ENCODE results near the gene LRIG1.

LRIG1 gene

DNA sequence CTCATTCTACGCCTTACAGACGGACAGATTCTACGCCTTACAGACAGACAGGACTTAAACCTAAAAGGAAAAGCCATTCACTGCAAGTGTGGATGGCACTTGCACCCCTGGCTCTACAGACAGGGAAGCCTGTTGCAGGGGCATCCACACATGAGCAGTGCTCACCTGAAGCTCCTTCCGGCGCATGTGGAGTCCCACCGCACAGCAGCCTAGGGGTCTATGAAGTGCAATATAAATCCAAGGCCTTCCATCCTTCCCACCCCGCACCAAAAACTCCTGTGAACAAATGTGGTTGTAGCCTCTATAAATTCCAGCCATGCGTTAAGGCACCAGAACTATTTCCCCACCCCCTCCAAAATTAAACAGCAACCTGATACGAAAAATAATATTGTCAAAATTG, 121.3 kb downstream of the LRIG1 start:
- no peak for ATAC-seq
- TF ChIP-seq BACH2 (CRISPR knock-in tag; IDR thresholded peaks at IDR 0.05; ENCODE audit: borderline replicate concordance), result no peak
- no peak for TF ChIP-seq ISL1 (CRISPR knock-in tag; IDR thresholded peaks at IDR 0.05)
- TF ChIP-seq ARNTL (CRISPR knock-in tag; IDR thresholded peaks at IDR 0.05; ENCODE audit: borderline replicate concordance, low read depth), result no peak
- no peak for TF ChIP-seq RARB (CRISPR knock-in tag; IDR thresholded peaks at IDR 0.05)

DNA sequence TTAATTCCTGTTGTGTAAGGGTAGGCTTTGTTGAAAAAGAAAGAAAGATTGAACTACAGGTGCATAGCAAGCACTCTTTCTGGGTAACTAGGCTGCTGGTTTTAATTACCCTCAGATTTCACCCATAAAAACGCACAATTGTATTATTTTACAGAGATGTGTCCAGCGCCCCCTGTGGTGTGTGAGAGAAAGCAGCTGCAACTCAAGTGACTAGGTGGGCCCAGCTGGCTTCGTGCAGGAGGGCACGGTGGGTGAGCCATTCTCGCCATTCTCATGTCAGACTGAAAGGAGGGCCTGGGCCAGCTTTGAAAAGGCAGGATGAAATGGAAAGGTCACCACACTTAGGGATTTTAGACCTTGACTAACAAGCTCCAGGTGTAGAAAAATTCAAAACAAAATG, 122.6 kb downstream of the LRIG1 start:
- peak; percentile 70 for ATAC-seq
- no peak for TF ChIP-seq TCF4 (CRISPR knock-in tag; IDR thresholded peaks at IDR 0.05; ENCODE audit: borderline replicate concordance)
- TF ChIP-seq ZFP30 (CRISPR knock-in tag; IDR thresholded peaks at IDR 0.05), result no peak
- TF ChIP-seq RARB (CRISPR knock-in tag; IDR thresholded peaks at IDR 0.05), result no peak
- TF ChIP-seq TOX (CRISPR knock-in tag; IDR thresholded peaks at IDR 0.05; ENCODE audit: borderline replicate concordance), result no peak
- no peak for TF ChIP-seq ZNF565 (CRISPR knock-in tag; conservative IDR thresholded peaks at IDR 0.05; ENCODE audit: low read depth)
- no peak for TF ChIP-seq BACH2 (CRISPR knock-in tag; IDR thresholded peaks at IDR 0.05; ENCODE audit: borderline replicate concordance)

DNA sequence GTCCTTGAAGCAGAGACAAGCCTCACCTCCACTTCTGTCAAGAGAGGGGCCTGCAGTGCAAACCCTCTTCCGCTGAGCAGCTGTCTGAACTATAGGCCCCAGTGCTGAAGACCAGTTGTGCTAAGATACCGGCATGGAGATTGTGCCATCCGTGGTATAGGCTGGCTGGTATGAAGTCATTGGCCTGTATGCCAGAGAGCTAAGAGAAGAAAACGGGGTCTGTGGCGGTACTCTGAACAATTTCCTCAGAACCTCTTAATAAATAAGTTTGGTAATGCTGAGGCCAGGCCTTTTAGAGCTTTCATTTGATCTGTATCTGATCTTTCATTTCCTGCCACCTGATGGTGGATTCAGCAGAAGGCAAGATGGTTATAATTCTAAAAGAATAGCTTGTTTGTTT, 123.0 kb downstream of the LRIG1 start:
- ATAC-seq, result no peak
- TF ChIP-seq, protein P1, sequence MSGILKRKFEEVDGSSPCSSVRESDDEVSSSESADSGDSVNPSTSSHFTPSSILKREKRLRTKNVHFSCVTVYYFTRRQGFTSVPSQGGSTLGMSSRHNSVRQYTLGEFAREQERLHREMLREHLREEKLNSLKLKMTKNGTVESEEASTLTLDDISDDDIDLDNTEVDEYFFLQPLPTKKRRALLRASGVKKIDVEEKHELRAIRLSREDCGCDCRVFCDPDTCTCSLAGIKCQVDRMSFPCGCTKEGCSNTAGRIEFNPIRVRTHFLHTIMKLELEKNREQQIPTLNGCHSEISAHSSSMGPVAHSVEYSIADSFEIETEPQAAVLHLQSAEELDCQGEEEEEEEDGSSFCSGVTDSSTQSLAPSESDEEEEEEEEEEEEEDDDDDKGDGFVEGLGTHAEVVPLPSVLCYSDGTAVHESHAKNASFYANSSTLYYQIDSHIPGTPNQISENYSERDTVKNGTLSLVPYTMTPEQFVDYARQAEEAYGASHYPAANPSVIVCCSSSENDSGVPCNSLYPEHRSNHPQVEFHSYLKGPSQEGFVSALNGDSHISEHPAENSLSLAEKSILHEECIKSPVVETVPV (CRISPR knock-in tag; IDR thresholded peaks at IDR 0.05), result no peak
- no peak for TF ChIP-seq ESRRG (CRISPR knock-in tag; IDR thresholded peaks at IDR 0.05)
- no peak for TF ChIP-seq TCF4 (CRISPR knock-in tag; IDR thresholded peaks at IDR 0.05; ENCODE audit: borderline replicate concordance)
- TF ChIP-seq GLIS3 (CRISPR knock-in tag; IDR thresholded peaks at IDR 0.05), result no peak
- no peak for TF ChIP-seq ZNF70 (CRISPR knock-in tag; IDR thresholded peaks at IDR 0.05)
- TF ChIP-seq, protein P2, sequence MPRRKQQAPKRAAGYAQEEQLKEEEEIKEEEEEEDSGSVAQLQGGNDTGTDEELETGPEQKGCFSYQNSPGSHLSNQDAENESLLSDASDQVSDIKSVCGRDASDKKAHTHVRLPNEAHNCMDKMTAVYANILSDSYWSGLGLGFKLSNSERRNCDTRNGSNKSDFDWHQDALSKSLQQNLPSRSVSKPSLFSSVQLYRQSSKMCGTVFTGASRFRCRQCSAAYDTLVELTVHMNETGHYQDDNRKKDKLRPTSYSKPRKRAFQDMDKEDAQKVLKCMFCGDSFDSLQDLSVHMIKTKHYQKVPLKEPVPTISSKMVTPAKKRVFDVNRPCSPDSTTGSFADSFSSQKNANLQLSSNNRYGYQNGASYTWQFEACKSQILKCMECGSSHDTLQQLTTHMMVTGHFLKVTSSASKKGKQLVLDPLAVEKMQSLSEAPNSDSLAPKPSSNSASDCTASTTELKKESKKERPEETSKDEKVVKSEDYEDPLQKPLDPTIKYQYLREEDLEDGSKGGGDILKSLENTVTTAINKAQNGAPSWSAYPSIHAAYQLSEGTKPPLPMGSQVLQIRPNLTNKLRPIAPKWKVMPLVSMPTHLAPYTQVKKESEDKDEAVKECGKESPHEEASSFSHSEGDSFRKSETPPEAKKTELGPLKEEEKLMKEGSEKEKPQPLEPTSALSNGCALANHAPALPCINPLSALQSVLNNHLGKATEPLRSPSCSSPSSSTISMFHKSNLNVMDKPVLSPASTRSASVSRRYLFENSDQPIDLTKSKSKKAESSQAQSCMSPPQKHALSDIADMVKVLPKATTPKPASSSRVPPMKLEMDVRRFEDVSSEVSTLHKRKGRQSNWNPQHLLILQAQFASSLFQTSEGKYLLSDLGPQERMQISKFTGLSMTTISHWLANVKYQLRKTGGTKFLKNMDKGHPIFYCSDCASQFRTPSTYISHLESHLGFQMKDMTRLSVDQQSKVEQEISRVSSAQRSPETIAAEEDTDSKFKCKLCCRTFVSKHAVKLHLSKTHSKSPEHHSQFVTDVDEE (CRISPR knock-in tag; IDR thresholded peaks at IDR 0.05), result no peak
- TF ChIP-seq, protein P3, sequence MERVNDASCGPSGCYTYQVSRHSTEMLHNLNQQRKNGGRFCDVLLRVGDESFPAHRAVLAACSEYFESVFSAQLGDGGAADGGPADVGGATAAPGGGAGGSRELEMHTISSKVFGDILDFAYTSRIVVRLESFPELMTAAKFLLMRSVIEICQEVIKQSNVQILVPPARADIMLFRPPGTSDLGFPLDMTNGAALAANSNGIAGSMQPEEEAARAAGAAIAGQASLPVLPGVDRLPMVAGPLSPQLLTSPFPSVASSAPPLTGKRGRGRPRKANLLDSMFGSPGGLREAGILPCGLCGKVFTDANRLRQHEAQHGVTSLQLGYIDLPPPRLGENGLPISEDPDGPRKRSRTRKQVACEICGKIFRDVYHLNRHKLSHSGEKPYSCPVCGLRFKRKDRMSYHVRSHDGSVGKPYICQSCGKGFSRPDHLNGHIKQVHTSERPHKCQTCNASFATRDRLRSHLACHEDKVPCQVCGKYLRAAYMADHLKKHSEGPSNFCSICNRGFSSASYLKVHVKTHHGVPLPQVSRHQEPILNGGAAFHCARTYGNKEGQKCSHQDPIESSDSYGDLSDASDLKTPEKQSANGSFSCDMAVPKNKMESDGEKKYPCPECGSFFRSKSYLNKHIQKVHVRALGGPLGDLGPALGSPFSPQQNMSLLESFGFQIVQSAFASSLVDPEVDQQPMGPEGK (CRISPR knock-in tag; IDR thresholded peaks at IDR 0.05; ENCODE audit: borderline replicate concordance), result no peak
- TF ChIP-seq CSDC2 (CRISPR knock-in tag; IDR thresholded peaks at IDR 0.05), result no peak
- TF ChIP-seq, protein P4, sequence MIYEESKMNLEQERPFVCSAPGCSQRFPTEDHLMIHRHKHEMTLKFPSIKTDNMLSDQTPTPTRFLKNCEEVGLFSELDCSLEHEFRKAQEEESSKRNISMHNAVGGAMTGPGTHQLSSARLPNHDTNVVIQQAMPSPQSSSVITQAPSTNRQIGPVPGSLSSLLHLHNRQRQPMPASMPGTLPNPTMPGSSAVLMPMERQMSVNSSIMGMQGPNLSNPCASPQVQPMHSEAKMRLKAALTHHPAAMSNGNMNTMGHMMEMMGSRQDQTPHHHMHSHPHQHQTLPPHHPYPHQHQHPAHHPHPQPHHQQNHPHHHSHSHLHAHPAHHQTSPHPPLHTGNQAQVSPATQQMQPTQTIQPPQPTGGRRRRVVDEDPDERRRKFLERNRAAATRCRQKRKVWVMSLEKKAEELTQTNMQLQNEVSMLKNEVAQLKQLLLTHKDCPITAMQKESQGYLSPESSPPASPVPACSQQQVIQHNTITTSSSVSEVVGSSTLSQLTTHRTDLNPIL (CRISPR knock-in tag; IDR thresholded peaks at IDR 0.05; ENCODE audit: low read depth), result no peak
- TF ChIP-seq, protein P5, sequence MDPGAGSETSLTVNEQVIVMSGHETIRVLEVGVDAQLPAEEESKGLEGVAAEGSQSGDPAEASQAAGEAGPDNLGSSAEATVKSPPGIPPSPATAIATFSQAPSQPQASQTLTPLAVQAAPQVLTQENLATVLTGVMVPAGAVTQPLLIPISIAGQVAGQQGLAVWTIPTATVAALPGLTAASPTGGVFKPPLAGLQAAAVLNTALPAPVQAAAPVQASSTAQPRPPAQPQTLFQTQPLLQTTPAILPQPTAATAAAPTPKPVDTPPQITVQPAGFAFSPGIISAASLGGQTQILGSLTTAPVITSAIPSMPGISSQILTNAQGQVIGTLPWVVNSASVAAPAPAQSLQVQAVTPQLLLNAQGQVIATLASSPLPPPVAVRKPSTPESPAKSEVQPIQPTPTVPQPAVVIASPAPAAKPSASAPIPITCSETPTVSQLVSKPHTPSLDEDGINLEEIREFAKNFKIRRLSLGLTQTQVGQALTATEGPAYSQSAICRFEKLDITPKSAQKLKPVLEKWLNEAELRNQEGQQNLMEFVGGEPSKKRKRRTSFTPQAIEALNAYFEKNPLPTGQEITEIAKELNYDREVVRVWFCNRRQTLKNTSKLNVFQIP (CRISPR knock-in tag; IDR thresholded peaks at IDR 0.05; ENCODE audit: borderline replicate concordance, low read depth), result no peak
- no peak for TF ChIP-seq SNAI2 (CRISPR knock-in tag; IDR thresholded peaks at IDR 0.05)
- TF ChIP-seq ZNF8 (CRISPR knock-in tag; IDR thresholded peaks at IDR 0.05), result no peak
- no peak for TF ChIP-seq PPARA (CRISPR knock-in tag; IDR thresholded peaks at IDR 0.05; ENCODE audit: borderline replicate concordance)
- no peak for TF ChIP-seq ZFP30 (CRISPR knock-in tag; IDR thresholded peaks at IDR 0.05)

DNA sequence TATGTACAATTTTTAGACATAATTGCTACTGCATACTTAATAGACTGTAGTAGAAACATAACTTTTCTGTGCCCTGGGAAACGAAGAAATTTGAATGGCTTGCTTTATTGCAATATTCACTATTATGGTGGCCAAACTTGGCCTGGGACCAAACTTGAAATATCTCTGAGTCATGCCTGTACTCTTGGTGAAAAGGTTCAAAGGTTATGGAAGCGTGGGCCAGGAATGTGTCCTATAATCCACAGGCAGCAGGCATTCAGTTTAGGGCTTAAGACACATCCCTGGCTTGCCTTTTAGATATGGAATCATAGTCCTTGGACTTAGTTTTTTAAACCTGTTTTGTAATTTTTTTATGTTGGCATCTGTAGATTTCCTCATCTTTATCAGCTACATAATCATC, 124.3 kb downstream of the LRIG1 start:
- peak; percentile 26; the same call in 1 of the 3 replicates for ATAC-seq
- TF ChIP-seq BACH2 (CRISPR knock-in tag; IDR thresholded peaks at IDR 0.05; ENCODE audit: borderline replicate concordance) (no peak), ARNTL (CRISPR knock-in tag; IDR thresholded peaks at IDR 0.05; ENCODE audit: borderline replicate concordance, low read depth) (no peak), OSR1 (CRISPR knock-in tag; IDR thresholded peaks at IDR 0.05) (no peak), GLIS3 (CRISPR knock-in tag; IDR thresholded peaks at IDR 0.05) (no peak), TOX (CRISPR knock-in tag; IDR thresholded peaks at IDR 0.05; ENCODE audit: borderline replicate concordance) (no peak), ZNF70 (CRISPR knock-in tag; IDR thresholded peaks at IDR 0.05) (no peak), ESRRG (CRISPR knock-in tag; IDR thresholded peaks at IDR 0.05) (no peak), ZC3H10 (CRISPR knock-in tag; IDR thresholded peaks at IDR 0.05) (no peak), PPARA (CRISPR knock-in tag; IDR thresholded peaks at IDR 0.05; ENCODE audit: borderline replicate concordance) (no peak)
- TF ChIP-seq, protein P3 (CRISPR knock-in tag; IDR thresholded peaks at IDR 0.05; ENCODE audit: borderline replicate concordance), result no peak
- TF ChIP-seq, protein P2 (CRISPR knock-in tag; IDR thresholded peaks at IDR 0.05), result no peak
